Activated CD4-positive, alpha-beta T cell treated with anti-CD3 and anti-CD28 coated beads for 48 hours (primary cell): ENCODE data around the gene RNF166.

Source experiments
- DNase-seq: peaks from one replicate; pipeline ENCODE4 v3.0.0-alpha.2; 2020

RNF166 gene

GRCh38 chr16:88706229-88706964 lies at the start of gene RNF166, which contains the start of gene CTU2:
TSS of gene RNF166 (minus strand) at chr16:88706408. CDS start at chr16:88706325, 83 bp downstream.
TSS of gene CTU2 (plus strand) at chr16:88706503. CDS start at chr16:88706531, 28 bp downstream.
- peak; percentile 95 for DNase-seq

DNA sequence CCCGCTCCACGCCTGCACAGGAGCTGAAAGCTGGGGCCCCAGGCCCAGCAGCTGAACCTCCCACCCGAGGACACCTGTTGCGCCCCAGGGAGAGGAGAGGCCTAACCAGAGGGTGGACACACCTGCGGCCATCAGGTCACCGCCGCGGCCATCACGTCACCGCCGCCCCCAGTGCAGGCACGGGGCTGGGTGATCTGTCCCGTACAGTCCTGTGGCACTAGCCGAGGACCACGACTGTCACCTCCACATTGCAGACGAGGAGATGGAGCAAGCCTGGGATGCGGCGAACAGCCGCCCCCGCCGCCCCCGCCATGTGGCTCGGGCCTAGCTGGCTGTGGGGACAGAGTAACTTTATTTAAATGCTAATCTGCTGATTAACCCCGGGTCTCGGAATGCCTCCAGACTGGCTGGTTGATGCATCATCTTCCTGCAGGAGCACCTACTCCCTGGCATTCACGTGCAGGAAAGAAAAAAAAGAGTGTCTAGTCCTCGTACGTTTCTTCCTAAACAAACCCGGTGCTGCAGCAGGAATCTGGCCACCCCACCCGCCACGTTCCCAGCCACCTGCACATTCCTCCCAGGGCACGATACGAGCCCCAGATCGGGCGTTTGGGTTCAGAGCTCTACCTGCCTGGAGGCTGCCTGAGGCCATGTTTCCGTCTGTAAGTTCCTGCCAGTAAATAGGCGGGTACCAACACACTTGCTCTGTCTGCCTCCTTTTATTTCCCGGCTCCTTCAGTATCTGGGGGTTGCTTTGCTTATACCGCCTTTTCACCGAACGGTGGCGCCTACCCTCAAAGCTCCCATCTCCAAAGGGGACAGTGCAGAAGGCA lies 48.9 kb upstream of the RNF166 start:
- DNase-seq: peak; percentile 25

- DNase-seq: no peak
These were observed 48.1 kb upstream of the RNF166 start for GRCh38 chr16:88754109-88754911.

DNA sequence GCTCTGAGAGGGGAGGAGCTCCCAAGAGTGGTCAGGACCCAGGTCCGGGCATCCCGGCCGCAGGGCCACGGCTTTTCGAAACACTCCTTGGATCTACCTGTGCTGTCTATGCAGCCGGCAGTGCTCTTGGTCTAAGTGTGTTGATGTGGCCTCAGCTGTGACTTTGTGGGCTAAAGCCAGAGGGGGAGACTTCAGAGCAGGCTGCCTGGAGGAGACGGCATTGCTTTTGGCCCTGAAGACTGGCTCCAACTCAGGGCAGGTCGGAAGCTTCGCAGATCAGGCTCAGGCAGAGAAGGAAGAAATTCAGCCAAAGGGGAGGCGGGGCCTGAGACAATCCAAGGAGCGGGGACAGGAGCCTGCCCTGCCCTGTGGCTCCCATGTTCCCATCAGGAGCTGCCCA lies 47.4 kb upstream of the RNF166 start:
- DNase-seq: no peak

DNA sequence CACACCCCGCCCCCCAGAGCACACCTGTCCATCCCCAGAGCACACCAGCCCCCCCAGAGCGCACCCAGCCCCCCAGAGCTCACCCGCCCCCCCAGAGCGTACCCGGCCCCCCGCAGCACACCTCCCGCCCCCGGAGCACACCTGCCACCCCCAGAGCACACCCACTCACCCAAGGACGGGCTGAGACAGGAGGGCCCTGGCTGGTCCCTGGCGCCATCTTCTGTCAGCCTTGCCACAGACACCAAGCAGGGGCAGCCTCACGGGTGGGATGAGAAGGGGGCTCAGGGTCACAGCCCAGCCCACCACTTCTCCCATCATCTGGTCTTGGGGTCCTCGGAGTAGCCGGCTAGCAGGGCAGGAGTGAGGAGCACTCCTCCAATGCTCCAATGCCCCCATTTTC lies 47.0 kb upstream of the RNF166 start:
- DNase-seq: no peak

DNA sequence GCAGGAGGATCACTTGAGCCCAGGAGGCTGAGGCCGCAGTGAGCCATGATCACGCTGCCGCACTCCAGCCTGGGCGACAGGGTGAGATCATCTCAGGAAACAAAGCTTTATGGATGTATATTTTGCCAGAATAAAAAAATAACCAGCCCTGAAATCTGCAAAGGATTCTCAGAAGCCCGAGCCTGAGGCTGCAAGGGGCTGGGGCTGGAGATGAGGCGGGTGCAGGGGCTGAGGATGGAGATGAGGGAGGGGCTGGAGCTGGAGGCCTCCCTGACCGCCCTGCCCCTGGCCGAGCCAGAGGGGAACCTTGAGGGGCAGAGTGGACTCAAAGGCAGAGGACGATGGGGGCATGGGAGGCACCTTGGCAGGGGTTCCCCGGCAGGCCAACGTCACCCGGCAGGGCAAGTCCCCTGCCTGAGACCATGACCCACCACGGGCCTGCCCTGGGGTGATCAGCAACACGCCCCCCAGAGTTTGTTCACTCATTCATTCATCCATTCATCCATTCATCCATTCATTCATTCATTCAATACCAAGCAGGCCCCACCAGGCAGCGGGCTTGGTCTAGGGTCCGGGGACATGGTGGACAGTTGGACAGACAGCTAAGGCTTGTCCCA lies 46.3 kb upstream of the RNF166 start:
- DNase-seq: no peak

DNA sequence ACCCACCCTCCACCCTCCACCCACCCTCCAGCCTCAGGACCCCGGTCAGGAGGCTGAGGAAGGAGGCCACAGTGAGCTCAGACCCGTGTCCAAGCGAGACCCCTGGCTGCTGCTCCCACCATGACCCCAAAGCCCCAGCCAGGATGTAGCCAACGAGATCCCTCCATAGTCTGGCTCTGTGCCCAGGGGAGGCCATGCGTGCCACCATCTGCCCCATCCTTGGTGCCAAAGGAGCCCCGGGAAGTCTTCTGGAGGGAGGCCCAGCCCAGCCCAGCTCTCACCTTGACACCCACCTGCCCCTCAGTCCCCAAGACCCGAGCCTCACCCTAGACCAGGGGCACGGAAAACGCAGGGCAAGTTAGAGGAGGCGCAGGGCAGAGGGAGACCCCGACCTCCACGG lies 44.6 kb upstream of the RNF166 start:
- DNase-seq: no peak

DNA sequence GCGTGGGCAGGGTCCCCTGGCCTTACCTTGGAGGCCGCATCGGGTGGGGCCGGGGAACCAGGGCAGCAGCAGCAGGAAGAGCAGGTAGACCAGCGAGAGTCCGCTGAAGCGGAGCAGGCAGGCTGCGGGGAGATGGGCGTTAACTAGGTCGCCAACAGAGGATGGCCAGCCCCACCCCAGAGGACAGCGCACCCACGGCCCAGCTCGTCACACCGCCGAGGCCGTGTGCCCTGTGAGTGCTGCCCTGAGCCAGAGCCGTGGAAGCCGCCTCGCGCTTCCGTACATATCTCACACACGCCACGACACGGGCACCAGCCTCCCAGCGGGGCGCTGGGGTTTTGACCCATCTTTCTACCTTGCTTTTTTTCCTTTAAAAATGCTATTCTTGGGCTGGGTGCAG lies 43.1 kb upstream of the RNF166 start:
- no peak for DNase-seq

GRCh38 chr16:88748364-88748763 lies 42.2 kb upstream of the RNF166 start:
- no peak for DNase-seq

DNA sequence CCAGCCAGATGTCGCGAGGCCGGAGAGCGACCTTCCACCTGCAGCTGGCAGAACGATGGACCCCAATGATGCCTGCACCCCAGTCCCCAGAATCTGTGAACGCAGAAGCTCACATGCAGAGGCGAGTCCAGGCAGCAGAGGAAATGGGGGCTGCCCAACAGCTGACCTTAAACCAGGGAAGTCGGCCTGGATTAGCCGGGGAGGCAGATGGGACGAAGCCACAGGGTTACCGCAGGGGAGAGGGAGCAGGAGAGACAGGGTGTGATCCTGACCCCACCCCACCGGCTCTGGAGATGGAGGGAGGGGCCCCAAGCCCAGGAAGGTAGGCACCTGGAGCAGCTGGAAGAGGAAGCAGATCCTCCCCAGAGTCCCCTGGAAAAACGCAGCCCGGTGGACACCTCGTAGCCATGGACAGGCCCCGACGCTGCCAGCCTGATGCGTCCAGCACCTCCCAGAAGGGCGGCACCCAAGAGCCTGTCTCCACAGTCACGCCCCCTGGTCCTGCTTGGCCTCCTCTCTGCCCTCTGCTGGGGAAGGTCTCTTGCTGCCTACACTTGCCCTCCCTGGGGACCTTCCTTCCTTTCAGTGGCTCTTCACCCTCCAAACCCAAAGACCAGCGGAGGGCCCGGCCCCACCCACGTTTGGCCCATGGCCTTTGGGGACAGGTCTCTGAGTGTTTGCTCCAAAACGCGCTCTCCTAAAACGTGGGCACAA lies 41.5 kb upstream of the RNF166 start:
- peak; percentile 63 for DNase-seq

GRCh38 chr16:88746506-88746905 lies 40.3 kb upstream of the RNF166 start:
- no peak for DNase-seq

- DNase-seq: no peak
These were observed 38.6 kb upstream of the RNF166 start for GRCh38 chr16:88744577-88745521.

GRCh38 chr16:88743693-88744576 lies 37.7 kb upstream of the RNF166 start:
- peak; percentile 83 for DNase-seq

DNA sequence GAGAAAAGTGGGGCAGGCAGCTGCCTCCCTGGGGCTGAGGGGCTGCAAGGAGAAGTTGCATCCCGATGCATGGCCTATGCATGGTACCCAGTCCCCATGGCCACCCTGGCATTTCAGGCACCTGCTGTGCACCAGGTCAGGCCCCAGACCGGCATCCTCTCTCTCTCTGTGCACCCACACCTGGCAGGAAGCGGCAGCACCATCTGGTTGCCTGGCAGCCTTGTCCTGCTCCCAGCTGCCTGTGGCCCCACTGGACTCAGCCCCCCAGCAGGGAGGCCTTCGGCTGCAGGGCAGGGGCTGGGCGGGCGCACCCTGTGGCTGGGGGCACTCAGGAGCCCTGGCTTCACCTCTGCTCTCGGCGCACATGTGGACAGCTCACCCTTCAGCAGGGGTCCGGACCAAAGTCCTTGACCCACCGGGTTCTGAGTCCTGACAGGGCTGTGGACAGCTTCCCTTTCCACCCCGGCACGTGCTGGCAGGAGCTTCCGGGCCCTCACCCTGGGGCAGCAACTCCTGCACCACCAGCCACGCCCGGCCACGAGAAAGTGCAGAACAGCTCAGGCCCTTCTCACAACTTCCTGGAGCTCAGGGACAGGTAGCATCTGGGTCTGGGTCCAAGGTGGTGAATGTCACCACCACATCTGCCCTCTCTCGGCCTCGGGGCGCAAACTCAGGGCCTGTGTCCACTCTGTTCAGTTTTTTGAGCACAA lies 36.8 kb upstream of the RNF166 start:
- no peak for DNase-seq

- DNase-seq: no peak
These were observed 35.2 kb upstream of the RNF166 start for GRCh38 chr16:88741368-88741767.

- DNase-seq: no peak
These were observed 34.5 kb upstream of the RNF166 start for GRCh38 chr16:88740727-88741055.

- DNase-seq: no peak
These were observed 33.9 kb upstream of the RNF166 start for GRCh38 chr16:88739977-88740726.

DNA sequence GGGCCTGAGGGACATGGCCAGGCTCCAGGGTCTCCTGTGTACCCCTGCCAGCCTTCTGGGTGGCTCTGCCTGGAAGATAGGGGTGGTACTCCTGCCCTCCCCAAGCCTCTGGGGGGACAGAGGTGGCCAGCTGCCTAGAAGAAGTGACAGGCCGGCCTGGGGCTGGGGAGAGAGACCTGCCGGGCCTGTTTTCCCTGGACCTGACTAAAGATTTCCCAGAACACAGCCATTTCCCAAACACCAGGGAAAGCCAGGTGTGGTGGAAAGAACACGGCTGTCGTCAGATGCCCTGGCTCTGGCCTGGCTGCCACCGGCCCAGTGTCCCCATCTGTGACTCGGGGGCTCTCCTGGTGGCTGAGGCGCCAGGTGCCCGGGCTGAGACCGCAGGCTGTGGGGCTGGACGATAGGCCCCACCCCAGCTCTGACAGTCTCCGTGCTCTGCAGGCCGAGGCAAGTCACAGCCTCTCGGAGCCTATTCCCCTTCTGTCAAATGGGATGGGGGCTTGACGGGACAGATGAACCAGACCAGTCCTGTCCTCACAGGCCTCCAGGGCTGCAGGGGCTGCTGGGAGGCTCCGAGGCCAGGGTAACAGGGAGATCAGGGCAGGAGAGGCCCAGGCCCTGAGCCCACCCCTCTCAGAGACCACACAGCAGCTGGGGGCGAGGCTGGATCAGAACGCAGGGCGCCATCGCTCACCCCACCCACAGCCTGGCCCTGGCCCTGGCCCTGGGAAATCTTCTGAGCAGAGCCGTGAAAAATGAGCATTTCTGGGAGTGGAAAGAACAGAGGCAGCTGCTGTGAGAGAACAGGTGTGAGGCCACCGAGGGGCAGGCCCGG lies 33.1 kb upstream of the RNF166 start:
- DNase-seq: no peak
